Stomach (tissue), 4 donors: ENCODE measurements around the gene DTX3.

Experiments used
- POLR2A ChIP-seq, 4 donors: fragments of 450-650 bp; IDR thresholded peaks; one replicate each; pipeline ENCODE4 v1.6.1; 2016; ENCODE audit warnings: antibody characterized with exemption in 4 of 4, control low read depth in 2 of 4, mild to moderate bottlenecking in 1 of 4, moderate library complexity in 1 of 4
- POLR2AphosphoS5 ChIP-seq, 3 donors: sonication (generic); formaldehyde crosslinking; IDR thresholded peaks; one replicate each; pipeline ENCODE4 v1.6.1; 2016; ENCODE audit warnings: antibody characterized with exemption in 3 of 3

- no peak for TF ChIP-seq POLR2AphosphoS5 (IDR thresholded peaks at IDR 0.05)
- TF ChIP-seq POLR2A (IDR thresholded peaks at IDR 0.05) = no peak
These were observed 23.9 kb downstream of the DTX3 start for GRCh38 chr12:57628280-57629191.
